ENCODE results near the gene FBXW9. TPM values are rescaled to one million over a fixed set of nuclear protein-coding genes. Genes with fewer than 3 reads are reported as not detected.

The FBXW9 gene
- total and polyA plus RNA-seq, 12 donors: 2.1 to 14.7 (median 9.6) TPM

DNA sequence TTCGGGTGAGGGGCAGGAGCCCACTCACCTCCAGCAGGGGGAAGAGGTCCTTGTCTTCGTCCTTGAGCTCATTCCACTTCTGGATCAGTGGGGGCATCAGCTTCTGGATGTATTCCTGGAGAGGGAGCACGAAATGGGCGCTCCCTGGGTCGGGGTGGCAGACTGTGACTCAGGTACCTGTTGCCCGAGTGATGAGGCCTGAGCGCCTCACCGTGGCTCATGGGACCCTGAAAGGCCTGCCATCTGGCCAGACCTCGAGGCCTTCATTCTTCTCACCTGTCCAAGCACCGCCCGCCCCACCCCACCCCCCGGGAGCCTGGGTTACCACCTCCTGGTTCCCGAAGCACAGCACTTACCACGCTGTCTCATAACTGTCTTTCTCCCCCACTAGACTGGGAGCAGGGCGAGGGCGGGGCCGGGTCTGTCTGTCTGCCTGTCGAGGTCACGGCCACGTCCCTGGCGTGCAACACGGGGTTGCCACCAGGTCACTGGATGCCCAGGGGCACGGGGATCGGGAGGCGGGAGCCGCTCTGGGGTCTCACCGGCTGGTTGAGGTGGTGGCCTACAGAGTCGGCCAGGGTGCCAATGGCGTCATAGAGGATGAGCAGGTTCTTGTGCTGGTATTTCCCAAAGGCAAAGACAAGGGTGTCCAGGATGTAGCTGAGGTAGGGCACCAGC is 9.4 kb upstream of the FBXW9 start:
- peaks cover 0 to 99% of the 10 kb centered on the region in 2 donors for H3K36me3 ChIP-seq (replicated peaks in 1 of 2)
- no peaks in the 10 kb centered on the region for H3K27me3 ChIP-seq
- no peak overlapping the region for H3K27ac ChIP-seq
- intact Hi-C loops (cut with DNase I): no loop called here
- no peaks in the 10 kb centered on the region for H3K4me1 ChIP-seq (replicated peaks in 1 of 2)
- TF ChIP-seq POLR2A (IDR thresholded peaks at IDR 0.05): no peak
- TF ChIP-seq, protein P1, sequence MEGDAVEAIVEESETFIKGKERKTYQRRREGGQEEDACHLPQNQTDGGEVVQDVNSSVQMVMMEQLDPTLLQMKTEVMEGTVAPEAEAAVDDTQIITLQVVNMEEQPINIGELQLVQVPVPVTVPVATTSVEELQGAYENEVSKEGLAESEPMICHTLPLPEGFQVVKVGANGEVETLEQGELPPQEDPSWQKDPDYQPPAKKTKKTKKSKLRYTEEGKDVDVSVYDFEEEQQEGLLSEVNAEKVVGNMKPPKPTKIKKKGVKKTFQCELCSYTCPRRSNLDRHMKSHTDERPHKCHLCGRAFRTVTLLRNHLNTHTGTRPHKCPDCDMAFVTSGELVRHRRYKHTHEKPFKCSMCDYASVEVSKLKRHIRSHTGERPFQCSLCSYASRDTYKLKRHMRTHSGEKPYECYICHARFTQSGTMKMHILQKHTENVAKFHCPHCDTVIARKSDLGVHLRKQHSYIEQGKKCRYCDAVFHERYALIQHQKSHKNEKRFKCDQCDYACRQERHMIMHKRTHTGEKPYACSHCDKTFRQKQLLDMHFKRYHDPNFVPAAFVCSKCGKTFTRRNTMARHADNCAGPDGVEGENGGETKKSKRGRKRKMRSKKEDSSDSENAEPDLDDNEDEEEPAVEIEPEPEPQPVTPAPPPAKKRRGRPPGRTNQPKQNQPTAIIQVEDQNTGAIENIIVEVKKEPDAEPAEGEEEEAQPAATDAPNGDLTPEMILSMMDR (IDR thresholded peaks at IDR 0.05): no peak
- H3K9me3 ChIP-seq (replicated peaks in 1 of 3): no peaks in the 10 kb centered on the region
- DNase-seq: no peak
- WGBS, 4 donors: 82 to 87% (median 83%) methylated on average over 9 to 29 of the region's 29 CpGs
- H3K4me3 ChIP-seq: no peak overlapping the region

DNA sequence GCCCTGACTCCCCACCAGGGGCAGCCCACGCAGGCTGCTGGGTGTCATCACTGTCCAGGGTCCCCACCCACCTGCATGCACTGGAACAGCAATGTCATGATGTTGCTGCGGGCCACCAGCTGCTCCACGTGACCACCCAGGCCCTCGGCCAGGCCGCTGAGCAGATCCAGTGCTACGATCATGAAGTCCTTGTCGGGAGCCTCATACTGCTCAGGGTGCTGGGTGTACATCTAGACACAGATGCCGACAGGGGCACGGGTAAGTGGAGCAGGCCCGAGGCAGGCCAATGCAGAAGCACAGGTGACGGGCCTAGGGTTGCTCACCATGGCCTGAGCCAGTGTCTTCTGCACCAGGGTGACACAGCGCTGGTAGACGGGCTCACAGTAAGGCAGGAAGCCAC is 8.7 kb upstream of the FBXW9 start:
- Histone ChIP-seq H3K4me1 (replicated peaks in 1 of 2) (no peaks in the 10 kb centered on the region), H3K9me3 (replicated peaks in 1 of 3) (no peaks in the 10 kb centered on the region), H3K27me3 (no peaks in the 10 kb centered on the region), H3K36me3 (replicated peaks in 1 of 2) (peaks cover 0 to 99% of the 10 kb centered on the region in 2 donors), H3K27ac (no peak overlapping the region), H3K4me3 (no peak overlapping the region)
- intact Hi-C loops (cut with DNase I): no loop called here
- TF ChIP-seq, protein P1 (IDR thresholded peaks at IDR 0.05): no peak
- no peak for TF ChIP-seq POLR2A (IDR thresholded peaks at IDR 0.05)
- WGBS, 4 donors: 92 to 95% (median 93%) methylated on average over 6 to 13 of the region's 13 CpGs
- DNase-seq: no peak

DNA sequence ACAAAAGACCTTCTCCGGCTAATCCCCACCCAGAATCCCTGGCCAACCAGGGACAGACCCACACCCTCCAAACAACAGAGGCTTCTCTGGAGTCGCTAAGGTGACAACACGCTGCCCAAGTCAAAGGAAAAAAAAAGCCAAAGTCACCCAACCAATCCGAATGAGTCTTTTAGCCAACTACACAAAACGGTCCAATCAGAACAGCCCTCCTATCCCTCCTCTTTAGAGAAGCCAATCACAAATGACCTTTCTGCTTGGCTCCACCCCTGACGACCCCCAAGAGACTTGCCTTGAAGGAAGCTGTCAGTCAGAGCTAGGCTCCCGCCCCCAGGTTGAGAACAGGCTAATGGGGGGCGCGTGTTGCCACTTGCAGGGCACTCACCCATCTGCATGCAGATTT is 6.6 kb upstream of the FBXW9 start:
- Histone ChIP-seq H3K9me3 (replicated peaks in 1 of 3) (no peaks in the 10 kb centered on the region), H3K4me1 (replicated peaks in 1 of 2) (no peaks in the 10 kb centered on the region), H3K4me3 (no peak overlapping the region), H3K27ac (no peak overlapping the region), H3K27me3 (no peaks in the 10 kb centered on the region), H3K36me3 (replicated peaks in 1 of 2) (peaks cover 0 to 80% of the 10 kb centered on the region in 2 donors)
- DNase-seq: no peak
- intact Hi-C loops (cut with DNase I): no loop called here
- 67 to 79% (median 70%) methylated on average over 9 of the region's 9 CpGs for WGBS, 4 donors
- TF ChIP-seq, protein P1 (IDR thresholded peaks at IDR 0.05): no peak
- no peak for TF ChIP-seq POLR2A (IDR thresholded peaks at IDR 0.05)

DNA sequence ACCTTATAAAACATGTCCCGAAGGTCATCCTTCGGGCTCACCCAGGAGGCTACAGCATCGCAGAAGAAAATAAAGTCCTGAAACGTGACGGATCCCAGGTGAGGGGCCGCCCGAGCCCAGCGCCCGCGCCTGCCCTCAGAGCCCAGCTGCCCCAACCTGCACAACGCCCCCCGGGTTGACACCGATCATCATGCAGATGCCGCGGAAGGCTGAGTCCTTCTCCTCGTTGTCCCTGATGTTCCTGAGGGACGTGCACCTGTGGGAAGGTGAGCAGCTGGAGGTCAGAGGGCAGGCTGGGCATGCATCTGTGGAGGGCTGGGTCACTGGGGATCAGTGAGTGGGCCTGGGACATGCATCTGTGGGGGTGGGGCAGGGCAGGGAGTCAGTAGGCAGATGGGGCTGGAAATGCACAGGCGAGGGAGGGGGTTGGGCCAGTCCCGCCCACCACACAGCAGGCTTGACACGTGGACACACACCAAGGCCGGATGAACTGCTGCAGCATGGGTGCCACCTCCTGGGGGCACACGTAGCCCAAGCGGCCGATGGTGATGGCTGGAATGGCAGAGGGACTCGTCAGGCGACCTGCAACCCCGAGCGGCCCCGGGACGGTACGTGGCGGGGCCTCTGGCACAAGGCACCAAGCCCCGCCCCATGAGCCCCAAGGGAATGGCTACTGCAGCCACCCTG is 5.3 kb upstream of the FBXW9 start:
- TF ChIP-seq POLR2A (IDR thresholded peaks at IDR 0.05): no peak
- TF ChIP-seq, protein P1 (IDR thresholded peaks at IDR 0.05): no peak
- 79 to 87% (median 84%) methylated on average over 19 to 33 of the region's 33 CpGs for WGBS, 4 donors
- Histone ChIP-seq H3K4me3 (no peak overlapping the region), H3K36me3 (replicated peaks in 1 of 2) (peaks cover 0 to 67% of the 10 kb centered on the region in 2 donors), H3K27me3 (no peaks in the 10 kb centered on the region), H3K27ac (no peak overlapping the region), H3K9me3 (replicated peaks in 1 of 3) (no peaks in the 10 kb centered on the region), H3K4me1 (replicated peaks in 1 of 2) (peaks cover 0 to 6% of the 10 kb centered on the region in 2 donors)
- intact Hi-C loops (cut with DNase I): no loop called here
- no peak for DNase-seq
